Measurements from ENCODE around the gene PARD3B.

Gene PARD3B

GRCh38 chr2:205629091-205629776 lies 1084.0 kb downstream of the PARD3B start:
- no peak for DNase-seq (ENCODE audit: low read depth in 1 of 2, low spot score in 1 of 2)

- DNase-seq (ENCODE audit: low read depth in 1 of 2, low spot score in 1 of 2), result no peak
Measured at GRCh38 chr2:205633994-205634393, 1088.7 kb downstream of the PARD3B start.

DNA sequence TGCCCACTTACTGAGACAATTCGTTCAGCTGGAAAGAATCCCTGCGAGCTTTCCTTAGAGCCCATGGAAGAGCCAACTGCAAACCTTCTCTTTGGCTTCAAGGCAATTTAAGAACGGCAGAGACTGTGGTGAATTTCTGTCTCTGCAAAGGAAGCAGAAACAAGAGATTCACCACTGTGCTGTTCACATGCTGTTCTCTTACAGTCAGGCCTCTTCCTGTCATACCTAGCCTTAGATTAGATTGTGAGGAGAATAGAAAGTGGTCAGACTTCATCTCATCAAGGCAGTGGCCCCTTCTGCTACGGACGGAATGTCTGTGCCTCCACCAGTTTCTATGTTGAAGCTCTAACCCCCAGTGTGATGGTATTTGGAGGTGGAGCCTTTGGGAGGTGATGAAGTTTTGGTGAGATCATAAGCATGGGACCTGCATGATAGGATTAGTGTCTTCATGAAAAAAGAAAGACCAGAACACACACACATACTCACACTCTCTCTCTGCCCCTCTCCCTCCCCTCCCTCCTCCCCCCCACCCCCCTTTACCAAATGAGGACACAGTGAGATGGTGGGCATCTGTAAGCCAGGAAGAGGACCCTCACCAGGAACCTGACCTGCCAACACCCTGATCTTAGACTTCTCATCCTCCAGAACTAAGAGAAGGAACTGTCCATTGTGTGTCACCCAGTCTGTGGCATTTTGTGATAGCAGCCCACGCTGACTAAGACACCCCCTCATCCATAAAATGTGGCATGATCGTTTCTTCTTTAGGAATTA lies 1091.5 kb downstream of the PARD3B start:
- no peak for DNase-seq (ENCODE audit: low read depth in 1 of 2, low spot score in 1 of 2)

DNA sequence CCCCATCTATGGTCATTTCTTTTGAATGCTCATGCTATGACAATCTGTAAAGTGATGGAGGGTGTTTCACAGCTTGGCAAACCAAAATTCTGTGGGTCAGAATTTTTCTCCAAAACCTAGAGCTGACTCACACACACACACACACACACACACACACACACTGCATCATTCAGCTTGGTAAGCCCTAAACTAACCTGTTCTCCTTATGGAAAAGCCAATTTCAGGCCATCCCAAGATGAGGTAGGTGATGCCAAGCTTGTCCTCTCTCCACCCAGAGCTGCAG lies 1092.0 kb downstream of the PARD3B start:
- DNase-seq (ENCODE audit: low read depth in 1 of 2, low spot score in 1 of 2), result no peak

- DNase-seq (ENCODE audit: low read depth in 1 of 2, low spot score in 1 of 2), result no peak
Measured at GRCh38 chr2:205637779-205638503, 1092.7 kb downstream of the PARD3B start.

DNA sequence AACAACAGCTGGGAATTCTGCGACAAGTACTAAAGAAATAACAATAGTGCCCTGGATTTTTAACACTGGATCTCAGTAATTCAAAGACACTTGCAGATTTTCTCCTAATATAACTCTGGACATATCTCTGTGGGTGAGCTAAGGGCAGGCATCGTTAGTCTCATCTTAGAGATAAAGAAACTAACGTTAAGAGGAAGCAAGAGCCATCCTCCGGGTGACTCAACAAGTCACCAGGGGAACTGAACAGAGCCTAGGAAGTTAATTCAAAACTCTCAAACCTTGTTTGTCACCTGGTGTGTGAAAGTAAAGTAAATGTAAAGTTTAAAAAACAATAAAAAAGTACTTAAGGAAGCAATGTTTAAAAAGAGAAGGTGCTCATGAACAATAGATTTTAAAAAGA lies 1095.4 kb downstream of the PARD3B start:
- DNase-seq (ENCODE audit: low read depth in 1 of 2, low spot score in 1 of 2), result no peak

- no peak for DNase-seq (ENCODE audit: low read depth in 1 of 2, low spot score in 1 of 2)
Measured at GRCh38 chr2:205642599-205643356, 1097.5 kb downstream of the PARD3B start.

GRCh38 chr2:205643391-205643885 lies 1098.2 kb downstream of the PARD3B start:
- no peak for DNase-seq (ENCODE audit: low read depth in 1 of 2, low spot score in 1 of 2)

DNA sequence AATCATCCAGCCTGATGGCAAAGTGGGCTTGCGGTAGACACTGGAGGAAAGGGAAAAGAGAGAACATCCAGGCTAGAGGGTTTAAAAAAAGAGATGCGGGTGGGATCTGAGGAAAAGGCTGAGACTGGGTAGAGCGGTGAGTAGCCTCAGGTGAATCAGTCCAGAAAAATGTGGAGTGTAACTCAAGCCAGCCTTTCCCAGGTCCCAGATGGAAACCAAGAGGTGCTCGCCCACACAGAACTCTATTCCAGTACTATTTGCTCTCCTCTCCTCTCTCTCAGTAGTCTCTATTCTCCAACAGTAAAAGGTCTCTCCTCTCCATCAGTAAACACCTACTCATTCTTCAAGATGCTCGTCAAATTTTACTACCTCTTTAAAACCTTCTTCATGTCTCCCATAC lies 1098.7 kb downstream of the PARD3B start:
- DNase-seq (ENCODE audit: low read depth in 1 of 2, low spot score in 1 of 2), result no peak

DNA sequence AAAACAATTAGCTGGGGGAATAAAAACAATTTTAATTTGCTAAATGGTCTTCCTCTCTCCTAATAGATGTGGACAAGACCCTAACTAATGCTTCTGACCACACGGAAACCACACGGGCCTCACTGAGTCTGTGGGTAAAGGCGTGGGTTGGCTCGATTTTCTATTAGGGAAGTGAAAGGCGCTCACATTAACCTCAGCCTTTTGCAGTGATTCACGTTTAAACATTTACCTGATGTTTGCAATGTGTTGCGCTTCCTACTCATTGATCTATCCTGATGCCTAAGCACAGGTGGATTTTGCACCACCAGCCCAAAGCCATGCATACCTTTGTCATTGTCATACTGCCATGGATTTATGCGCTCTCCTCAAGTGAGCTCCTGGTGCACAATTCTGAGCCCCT lies 1101.4 kb downstream of the PARD3B start:
- no peak for DNase-seq (ENCODE audit: low read depth in 1 of 2, low spot score in 1 of 2)

- DNase-seq (ENCODE audit: low read depth in 1 of 2, low spot score in 1 of 2), result no peak
Measured at GRCh38 chr2:205650450-205650849, 1105.2 kb downstream of the PARD3B start.

DNA sequence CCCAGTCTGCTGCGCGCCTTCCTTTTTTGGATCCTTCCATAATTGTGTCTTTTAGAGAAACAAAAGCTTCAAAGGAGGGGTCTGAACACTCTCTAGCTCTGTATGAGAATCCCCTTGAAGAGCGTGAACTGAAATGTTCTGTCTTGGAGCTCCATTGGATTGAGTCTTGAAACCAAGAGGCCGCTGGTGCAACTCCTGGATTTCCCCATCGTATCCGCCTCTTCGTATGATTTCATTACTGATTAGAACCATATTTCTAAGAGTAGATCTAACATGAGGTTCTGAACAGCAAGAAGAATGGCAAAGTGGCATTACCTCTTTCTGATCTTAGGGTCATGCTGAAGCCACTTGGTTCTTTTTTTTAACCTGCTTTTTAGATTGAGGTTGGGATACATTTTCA lies 1105.7 kb downstream of the PARD3B start:
- DNase-seq (ENCODE audit: low read depth in 1 of 2, low spot score in 1 of 2), result no peak

DNA sequence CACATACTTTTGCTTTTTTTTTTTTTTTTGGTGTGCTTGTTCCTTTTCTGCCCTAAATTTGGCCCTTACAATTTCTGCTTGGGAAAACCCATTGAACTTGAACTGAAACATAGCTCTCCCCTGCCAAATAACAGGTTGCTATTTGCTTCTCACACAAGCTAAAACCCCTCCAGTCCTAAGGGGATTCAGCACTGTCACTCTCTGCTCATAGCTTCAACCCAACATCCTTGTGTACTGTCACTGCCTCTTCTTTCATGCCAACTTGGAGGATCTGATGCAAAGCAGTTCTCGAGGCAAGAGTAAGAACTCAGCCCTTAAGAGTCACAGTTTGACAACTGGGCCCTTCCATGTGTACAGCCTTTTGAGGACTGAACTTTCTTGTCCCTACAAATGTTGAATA lies 1106.4 kb downstream of the PARD3B start:
- no peak for DNase-seq (ENCODE audit: low read depth in 1 of 2, low spot score in 1 of 2)

GRCh38 chr2:205654878-205655605 lies 1109.8 kb downstream of the PARD3B start:
- DNase-seq (ENCODE audit: low read depth in 1 of 2, low spot score in 1 of 2), result no peak

GRCh38 chr2:205655779-205656456 lies 1110.6 kb downstream of the PARD3B start:
- DNase-seq (ENCODE audit: low read depth in 1 of 2, low spot score in 1 of 2), result no peak

DNA sequence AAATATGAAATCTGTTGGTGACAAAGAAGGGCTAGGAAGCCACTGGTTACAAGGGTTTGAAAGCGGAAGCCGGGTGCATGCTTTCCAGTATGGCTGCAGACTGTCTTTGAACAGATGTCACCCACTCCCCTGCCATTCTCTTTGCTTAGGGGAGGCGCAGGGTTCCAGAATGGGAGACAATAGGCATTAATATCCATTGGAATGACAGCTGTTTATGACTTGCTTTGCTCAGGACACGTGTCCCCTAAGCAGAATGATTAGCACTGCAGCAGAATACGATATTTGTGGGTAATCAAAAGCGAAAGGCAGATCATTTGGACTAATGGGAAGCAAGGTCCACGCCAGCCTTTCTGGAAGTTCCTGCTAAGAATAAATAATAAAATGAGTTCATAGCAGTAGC lies 1111.2 kb downstream of the PARD3B start:
- DNase-seq (ENCODE audit: low read depth in 1 of 2, low spot score in 1 of 2), result no peak

DNA sequence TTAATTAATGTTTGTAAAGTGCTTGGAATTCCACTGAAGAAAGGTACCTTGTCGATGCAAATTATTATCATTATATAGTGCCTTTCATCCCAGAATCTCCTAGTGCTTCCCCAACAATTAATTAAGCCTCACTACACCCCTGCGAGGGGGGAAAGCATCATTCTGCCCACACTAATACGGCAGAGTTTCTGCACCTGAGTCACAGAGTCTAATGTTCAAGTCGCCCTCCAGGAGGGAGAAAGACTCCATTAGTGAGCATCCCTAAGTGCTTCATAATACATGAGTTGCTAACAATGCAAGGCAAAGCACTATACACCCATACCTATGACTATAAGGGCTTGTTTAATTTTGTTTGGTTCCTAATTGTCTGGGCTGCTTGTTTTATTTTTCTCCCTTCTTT lies 1111.7 kb downstream of the PARD3B start:
- no peak for DNase-seq (ENCODE audit: low read depth in 1 of 2, low spot score in 1 of 2)

- DNase-seq (ENCODE audit: low read depth in 1 of 2, low spot score in 1 of 2), result no peak
Measured at GRCh38 chr2:205657579-205657978, 1112.3 kb downstream of the PARD3B start.

GRCh38 chr2:205658068-205658467 lies 1112.8 kb downstream of the PARD3B start:
- DNase-seq (ENCODE audit: low read depth in 1 of 2, low spot score in 1 of 2), result no peak

DNA sequence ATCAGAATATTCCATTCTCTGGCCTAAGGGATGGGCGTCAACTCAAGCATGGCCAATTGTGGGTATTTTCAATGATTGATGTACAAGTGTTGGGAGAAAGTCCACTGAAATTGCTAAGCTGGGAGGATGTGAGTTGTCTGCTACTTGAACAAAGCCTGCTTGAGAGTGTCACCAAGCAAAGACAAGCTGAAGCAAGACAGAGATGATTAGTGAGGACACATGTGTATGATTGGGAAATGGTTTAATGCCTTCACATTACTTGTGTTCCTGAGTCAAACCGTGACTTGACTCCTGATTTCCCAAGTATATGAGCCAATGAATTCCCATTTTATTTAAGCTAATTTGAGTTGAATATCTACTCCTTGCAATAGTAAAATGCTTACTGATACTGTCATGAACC lies 1113.3 kb downstream of the PARD3B start:
- DNase-seq (ENCODE audit: low read depth in 1 of 2, low spot score in 1 of 2), result no peak

All from stimulated activated CD4-positive, alpha-beta T cell treated with anti-CD3 and anti-CD28 coated beads, Interleukin-15, amount 100 ng/mL, for 1 hour (primary cell).